MCF 10A (cell line): Measurements from ENCODE around the gene CLCN4. TPM values are rescaled to one million over a fixed set of nuclear protein-coding genes. Genes with fewer than 3 reads are reported as not detected.

Experiments
- BruUV-seq: library from RNA; stranded (reverse); fragments of 400-500 nt; replicated peaks from 2 replicates; lab custom pipeline; 2021; lab: Mats Ljungman, UMichigan
- CTCF ChIA-PET: fragments of 300-600 bp; sonication (Branson Sonifier 250); formaldehyde crosslinking; extraction: SDS; loops from one replicate; lab custom pipeline; 2021; ENCODE audit warnings: antibody characterized with exemption, inconsistent platforms; lab: Yijun Ruan, JAX
- POLR2A ChIA-PET: fragments of 300-600, 350-650 bp; sonication (Branson Sonifier 250); formaldehyde crosslinking; extraction: SDS; loops from one replicate; lab custom pipeline; 2020; ENCODE audit warnings: antibody characterized with exemption, inconsistent platforms; lab: Yijun Ruan, JAX
- DNase-seq: peaks from one replicate; pipeline ENCODE4 v3.0.0-alpha.2; 2018; ENCODE audit not compliant: unreplicated experiment
- H3K27ac Mint-ChIP-seq: one replicate; pipeline ENCODE4 v1.8.0; 2022; ENCODE audit warnings: mild to moderate bottlenecking, low read depth, mixed read lengths; ENCODE audit not compliant: unreplicated experiment
- H3K27me3 Mint-ChIP-seq: one replicate; pipeline ENCODE4 v1.8.0; 2022; ENCODE audit warnings: mixed read lengths; ENCODE audit not compliant: insufficient read depth, unreplicated experiment
- H3K36me3 Mint-ChIP-seq: one replicate; pipeline ENCODE4 v1.8.0; 2022; ENCODE audit warnings: mild to moderate bottlenecking, moderate library complexity, mixed read lengths; ENCODE audit not compliant: insufficient read depth, unreplicated experiment
- H3K4me1 Mint-ChIP-seq: one replicate; pipeline ENCODE4 v1.8.0; 2022; ENCODE audit warnings: mixed read lengths; ENCODE audit not compliant: insufficient read depth, unreplicated experiment
- H3K4me3 Mint-ChIP-seq: one replicate; pipeline ENCODE4 v1.8.0; 2022; ENCODE audit warnings: mild to moderate bottlenecking, moderate library complexity, mixed read lengths; ENCODE audit not compliant: unreplicated experiment
- H3K9me3 Mint-ChIP-seq: one replicate; pipeline ENCODE4 v1.8.0; 2022; ENCODE audit warnings: mixed read lengths; ENCODE audit not compliant: unreplicated experiment
- intact Hi-C: fragments of 100-400 bp; cut with micrococcal nuclease; formaldehyde crosslinking; loops from 2 replicates; pipeline ENCODE4 v1.14.1; 2022
- total RNA-seq: library from RNA; stranded (reverse); gene quantifications from 2 replicates; pipeline ENCODE4 v1.2.3, GENCODE V29; 2022
- TF ChIP-seq, protein P1 (sequence below): fragments of 200-600 bp; IDR thresholded peaks from one replicate; pipeline ENCODE4 v1.8.0; 2022; ENCODE audit warnings: antibody characterized with exemption, mild to moderate bottlenecking; ENCODE audit not compliant: unreplicated experiment

The CLCN4 gene
- total RNA-seq, 1 experiment from 2014 or later = 7.3 TPM

DNA sequence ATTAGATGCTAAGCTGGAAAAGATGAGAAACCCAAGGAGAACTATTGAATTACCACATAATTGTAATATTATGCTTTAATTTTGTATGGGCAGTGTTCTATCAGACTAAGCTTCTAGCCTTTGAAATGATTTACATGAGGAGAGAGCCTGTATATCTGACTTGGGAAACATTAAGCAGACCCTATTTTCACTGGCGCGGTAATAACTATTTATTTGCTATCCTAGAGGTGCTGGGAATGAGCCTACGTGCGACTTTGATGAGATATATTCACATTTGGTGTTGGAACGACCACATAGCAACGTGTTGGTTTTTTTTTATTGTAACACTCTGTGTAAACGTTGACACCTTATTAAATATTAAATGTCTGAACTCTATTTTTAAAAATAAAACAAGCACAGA, 80.5 kb downstream of the CLCN4 start:
- no peak for DNase-seq
- Mint-ChIP-seq H3K27ac (no peak overlapping the region), H3K9me3 (no peaks in the 10 kb centered on the region), H3K36me3 (no peaks in the 10 kb centered on the region), H3K4me3 (no peak overlapping the region), H3K4me1 (peaks cover 23% of the 10 kb centered on the region), H3K27me3 (no peaks in the 10 kb centered on the region)
- ChIA-PET CTCF (interaction anchor here (0.6 to 1.1 kb wide), 2 partner anchors 484 to 530 kb away, joined by 3 read pairs; no protein-coding TSS in a partner anchor), POLR2A (no interaction called here)
- no TSS peak for BruUV-seq
- TF ChIP-seq, protein P1, sequence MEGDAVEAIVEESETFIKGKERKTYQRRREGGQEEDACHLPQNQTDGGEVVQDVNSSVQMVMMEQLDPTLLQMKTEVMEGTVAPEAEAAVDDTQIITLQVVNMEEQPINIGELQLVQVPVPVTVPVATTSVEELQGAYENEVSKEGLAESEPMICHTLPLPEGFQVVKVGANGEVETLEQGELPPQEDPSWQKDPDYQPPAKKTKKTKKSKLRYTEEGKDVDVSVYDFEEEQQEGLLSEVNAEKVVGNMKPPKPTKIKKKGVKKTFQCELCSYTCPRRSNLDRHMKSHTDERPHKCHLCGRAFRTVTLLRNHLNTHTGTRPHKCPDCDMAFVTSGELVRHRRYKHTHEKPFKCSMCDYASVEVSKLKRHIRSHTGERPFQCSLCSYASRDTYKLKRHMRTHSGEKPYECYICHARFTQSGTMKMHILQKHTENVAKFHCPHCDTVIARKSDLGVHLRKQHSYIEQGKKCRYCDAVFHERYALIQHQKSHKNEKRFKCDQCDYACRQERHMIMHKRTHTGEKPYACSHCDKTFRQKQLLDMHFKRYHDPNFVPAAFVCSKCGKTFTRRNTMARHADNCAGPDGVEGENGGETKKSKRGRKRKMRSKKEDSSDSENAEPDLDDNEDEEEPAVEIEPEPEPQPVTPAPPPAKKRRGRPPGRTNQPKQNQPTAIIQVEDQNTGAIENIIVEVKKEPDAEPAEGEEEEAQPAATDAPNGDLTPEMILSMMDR = no peak
- intact Hi-C loops = no loop called here

DNA sequence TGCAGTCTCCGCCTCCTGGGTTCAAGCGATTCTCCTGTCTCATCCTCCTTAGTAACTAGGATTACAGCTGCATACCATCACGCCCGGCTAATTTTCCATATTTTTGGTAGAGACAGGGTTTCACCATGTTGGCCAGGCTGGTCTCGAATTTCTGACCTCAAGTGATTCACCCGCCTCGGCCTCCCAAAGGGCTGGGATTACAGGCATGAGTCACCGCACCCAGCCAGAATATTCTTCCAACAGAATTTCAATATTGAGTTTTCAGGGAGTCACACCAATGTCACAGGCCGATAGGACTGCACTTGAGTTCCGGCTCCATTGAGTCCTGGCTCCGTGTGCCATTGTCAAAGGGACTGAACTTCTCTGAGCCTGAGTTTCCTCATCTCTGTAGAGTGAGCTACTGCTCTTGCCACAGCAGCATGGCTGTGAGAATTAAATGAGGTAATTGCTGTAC, 82.9 kb downstream of the CLCN4 start:
- Mint-ChIP-seq H3K9me3 (no peaks in the 10 kb centered on the region), H3K4me1 (peaks cover 23% of the 10 kb centered on the region), H3K36me3 (no peaks in the 10 kb centered on the region), H3K27me3 (no peaks in the 10 kb centered on the region), H3K27ac (peak overlapping the region; percentile 51), H3K4me3 (no peak overlapping the region)
- BruUV-seq = no TSS peak
- DNase-seq = peak; percentile 68
- ChIA-PET CTCF (interaction anchor here (0.6 to 2.2 kb wide), 5 partner anchors 49 to 487 kb away, joined by 3 to 7 read pairs (median 3); no protein-coding TSS in a partner anchor), POLR2A (no interaction called here)
- intact Hi-C loops = no loop called here
- TF ChIP-seq, protein P1 = no peak

GRCh38 chrX:10240918-10241317, 84.1 kb downstream of the CLCN4 start:
- POLR2A ChIA-PET = interaction anchor here (0.6 kb wide), 1 partner anchor 1005 kb away, joined by 3 read pairs; no protein-coding TSS in a partner anchor
- H3K4me1 Mint-ChIP-seq = peaks cover 23% of the 10 kb centered on the region
- CTCF ChIA-PET = interaction anchor here (0.6 to 1.9 kb wide), 4 partner anchors 14 to 410 kb away, joined by 3 to 7 read pairs (median 4); no protein-coding TSS in a partner anchor
- intact Hi-C loops = no loop called here
- TF ChIP-seq, protein P1 = no peak
- DNase-seq = peak; percentile 54
- H3K27ac Mint-ChIP-seq = peak overlapping the region; percentile 35
- H3K27me3 Mint-ChIP-seq = no peaks in the 10 kb centered on the region
- H3K4me3 Mint-ChIP-seq = no peak overlapping the region
- no TSS peak for BruUV-seq
- no peaks in the 10 kb centered on the region for H3K36me3 Mint-ChIP-seq
- no peaks in the 10 kb centered on the region for H3K9me3 Mint-ChIP-seq

DNA sequence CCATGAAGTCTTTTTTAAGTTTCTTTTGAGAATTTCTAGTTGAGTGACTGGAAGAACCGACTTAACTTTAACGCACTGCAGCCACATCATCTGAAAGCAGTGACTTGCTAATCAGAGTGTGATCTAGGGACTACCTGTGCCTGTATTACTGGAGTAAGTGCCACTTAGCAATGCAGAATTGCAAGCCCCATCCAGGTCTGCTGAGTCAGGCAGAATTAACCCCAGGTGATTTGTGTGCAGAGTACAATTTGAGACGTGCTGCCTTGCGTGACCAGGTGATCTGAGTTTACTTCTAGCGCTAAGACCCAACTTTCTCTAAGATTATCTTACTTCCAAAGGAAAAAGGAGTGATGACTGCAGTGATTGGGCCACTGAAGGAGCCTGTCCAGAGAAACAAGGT, 85.3 kb downstream of the CLCN4 start:
- intact Hi-C loops = no loop called here
- Mint-ChIP-seq H3K27me3 (no peaks in the 10 kb centered on the region), H3K4me3 (no peak overlapping the region), H3K4me1 (peaks cover 23% of the 10 kb centered on the region), H3K27ac (peak overlapping the region; percentile 35), H3K9me3 (no peaks in the 10 kb centered on the region), H3K36me3 (no peaks in the 10 kb centered on the region)
- POLR2A ChIA-PET = no interaction called here
- BruUV-seq = no TSS peak
- CTCF ChIA-PET = no interaction called here
- TF ChIP-seq, protein P1 = no peak
- no peak for DNase-seq
